ENCODE results near the gene LUC7L2. TPM values are rescaled to one million over a fixed set of nuclear protein-coding genes. Genes with fewer than 3 reads are reported as not detected.

The LUC7L2 gene
- total RNA-seq, 1 donor: 57.0 TPM

DNA sequence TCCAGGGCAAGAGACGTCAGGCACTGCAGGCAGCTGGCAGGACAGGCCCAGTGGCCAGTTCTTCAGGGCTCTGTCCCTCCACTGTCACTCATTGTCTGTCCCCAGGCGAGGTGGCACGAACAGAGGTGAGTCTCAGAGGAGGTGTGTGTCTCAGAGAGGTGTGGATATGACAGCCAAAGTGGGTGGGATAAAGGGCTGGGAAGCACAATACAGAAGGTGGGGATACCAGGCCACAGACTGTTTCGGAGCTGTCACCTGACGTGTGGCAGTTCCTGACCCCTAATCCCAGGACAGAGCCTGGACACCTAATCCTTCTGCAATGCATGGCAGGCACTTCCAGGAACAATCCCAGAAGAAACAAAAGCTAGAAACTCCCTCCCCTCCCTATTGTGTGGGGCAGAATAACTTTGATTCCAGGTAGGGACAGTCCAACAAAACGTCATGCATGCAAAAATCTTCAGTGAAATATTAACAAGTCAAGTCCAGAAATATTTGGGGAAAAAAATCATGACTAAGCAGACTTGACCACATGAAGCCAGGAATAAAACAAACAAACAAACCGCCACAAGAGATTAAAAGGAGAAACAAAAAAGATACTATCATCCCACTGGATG, 112.2 kb downstream of the LUC7L2 start:
- peak; percentile 41 for DNase-seq (ENCODE audit: low read depth)
- no peak overlapping the region for H3K4me3 ChIP-seq (ENCODE audit: low read depth, low read length)
- TF ChIP-seq CTCF (IDR thresholded peaks at IDR 0.05; ENCODE audit: insufficient read depth, low read depth, low read length): no peak

Small RNA genes lying within 50 kb of the gene (small RNA-seq; reads per million reads assigned to genes)
- gene RNU6-206P: not detected
- not detected for gene RNU6-911P

Other genes starting within 250 kb of the LUC7L2 start
- gene UBN2, start 128.7 kb upstream of the LUC7L2 start, total RNA-seq: 5.8 and 6.5 TPM in 2 replicates
- 8.4 and 13.4 TPM in 2 replicates for gene FMC1, start 18.6 kb upstream of the LUC7L2 start, total RNA-seq
- gene KLRG2, start 123.8 kb downstream of the LUC7L2 start, total RNA-seq: not detected in 2 replicates
- not detected in 2 replicates for gene CLEC2L, start 163.8 kb downstream of the LUC7L2 start, total RNA-seq